ENCODE data around the gene SH3RF3.

Gene SH3RF3

DNA sequence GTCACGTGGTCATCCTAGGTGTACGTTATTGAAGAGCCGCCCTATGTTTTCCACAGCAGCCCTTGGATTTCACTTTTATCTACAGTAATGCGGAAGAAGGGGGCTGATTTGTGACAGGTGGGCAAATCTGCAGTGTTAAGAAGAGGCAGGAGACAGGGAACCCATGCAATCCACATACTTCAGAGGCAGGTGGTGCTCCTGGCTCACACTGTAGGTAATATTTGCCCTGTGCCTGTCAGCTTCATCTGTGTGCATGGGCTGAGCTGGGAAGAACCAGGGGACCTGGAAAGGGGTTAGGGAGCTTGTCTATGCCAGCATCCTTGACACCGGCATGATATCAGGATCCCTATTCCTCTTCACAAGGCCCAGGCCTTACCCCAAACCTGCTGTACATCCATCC is 183.9 kb downstream of the SH3RF3 start:
- H3K9ac ChIP-seq (ENCODE audit: low read length) = no peak overlapping the region
- no peaks in the 10 kb centered on the region for H3K4me1 ChIP-seq (ENCODE audit: control insufficient read depth, low read depth, low read length)
- H2AK5ac ChIP-seq (ENCODE audit: low read length) = no peak overlapping the region
- no peak overlapping the region for H3K27ac ChIP-seq (ENCODE audit: low read depth, low read length)
- no peak for DNase-seq
- H3K36me3 ChIP-seq (ENCODE audit: control insufficient read depth, insufficient read depth, low read length) = no peaks in the 10 kb centered on the region
- no peak overlapping the region for H2BK15ac ChIP-seq (replicated peaks; ENCODE audit: low read depth)
- no peak overlapping the region for H3K23ac ChIP-seq (ENCODE audit: low read length)
- no peak overlapping the region for H3K56ac ChIP-seq (ENCODE audit: low read length)
- H3K27me3 ChIP-seq (ENCODE audit: insufficient read depth, low read length, poor library complexity) = no peaks in the 10 kb centered on the region
- H4K8ac ChIP-seq (ENCODE audit: low read depth, low read length) = no peak overlapping the region
- no peak overlapping the region for H3K4ac ChIP-seq (ENCODE audit: low read depth, low read length)
- no peaks in the 10 kb centered on the region for H3K79me2 ChIP-seq (ENCODE audit: control insufficient read depth, insufficient read depth, low read length)
- no CpG with 5 or more reads among the region's 5 CpGs for WGBS (ENCODE audit: extremely low coverage, insufficient coverage, low lambda C conversion rate)
- no peak overlapping the region for H4K5ac ChIP-seq (ENCODE audit: low read length)
- H3K18ac ChIP-seq (ENCODE audit: low read length) = no peak overlapping the region
- H2BK5ac ChIP-seq (ENCODE audit: low read length) = no peak overlapping the region
- no peak overlapping the region for H3K4me2 ChIP-seq (ENCODE audit: low read length)
- no peak overlapping the region for H3K4me3 ChIP-seq (ENCODE audit: low read length)
- no peaks in the 10 kb centered on the region for H3K79me1 ChIP-seq (ENCODE audit: low read length)
- no peak overlapping the region for H2BK120ac ChIP-seq (ENCODE audit: low read depth, low read length)

DNA sequence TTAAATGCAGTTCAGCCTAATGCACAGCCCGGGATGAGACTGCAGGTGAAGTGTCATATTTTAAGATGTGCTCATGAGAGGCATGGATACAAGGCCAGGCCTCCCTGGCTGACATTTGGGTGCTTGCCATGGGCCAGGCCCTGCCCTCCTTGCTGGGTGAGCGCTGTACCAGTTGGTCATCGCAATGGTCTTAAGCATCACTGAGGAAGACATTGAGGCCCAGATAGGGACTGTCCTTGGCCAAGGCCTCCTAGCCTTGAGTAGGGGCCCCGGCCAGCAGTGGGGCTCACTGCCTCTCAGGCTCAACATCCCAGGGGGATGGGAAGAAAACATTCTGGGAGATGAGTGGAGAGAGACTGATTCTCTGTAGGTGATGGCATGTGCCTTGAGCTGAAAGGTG is 184.3 kb downstream of the SH3RF3 start:
- H3K4me2 ChIP-seq (ENCODE audit: low read length) = no peak overlapping the region
- H2BK5ac ChIP-seq (ENCODE audit: low read length) = no peak overlapping the region
- no peak overlapping the region for H4K8ac ChIP-seq (ENCODE audit: low read depth, low read length)
- no peak overlapping the region for H2AK5ac ChIP-seq (ENCODE audit: low read length)
- H3K23ac ChIP-seq (ENCODE audit: low read length) = no peak overlapping the region
- DNase-seq = no peak
- H3K36me3 ChIP-seq (ENCODE audit: control insufficient read depth, insufficient read depth, low read length) = no peaks in the 10 kb centered on the region
- H2BK120ac ChIP-seq (ENCODE audit: low read depth, low read length) = no peak overlapping the region
- no peak overlapping the region for H3K18ac ChIP-seq (ENCODE audit: low read length)
- H3K4ac ChIP-seq (ENCODE audit: low read depth, low read length) = no peak overlapping the region
- no peak overlapping the region for H2BK15ac ChIP-seq (replicated peaks; ENCODE audit: low read depth)
- no peaks in the 10 kb centered on the region for H3K79me2 ChIP-seq (ENCODE audit: control insufficient read depth, insufficient read depth, low read length)
- H3K4me3 ChIP-seq (ENCODE audit: low read length) = no peak overlapping the region
- no peak overlapping the region for H3K9ac ChIP-seq (ENCODE audit: low read length)
- no peak overlapping the region for H4K5ac ChIP-seq (ENCODE audit: low read length)
- H3K79me1 ChIP-seq (ENCODE audit: low read length) = no peaks in the 10 kb centered on the region
- no peak overlapping the region for H3K56ac ChIP-seq (ENCODE audit: low read length)
- WGBS (ENCODE audit: extremely low coverage, insufficient coverage, low lambda C conversion rate) = no CpG with 5 or more reads among the region's 4 CpGs
- H3K27ac ChIP-seq (ENCODE audit: low read depth, low read length) = no peak overlapping the region
- no peaks in the 10 kb centered on the region for H3K4me1 ChIP-seq (ENCODE audit: control insufficient read depth, low read depth, low read length)
- H3K27me3 ChIP-seq (ENCODE audit: insufficient read depth, low read length, poor library complexity) = no peaks in the 10 kb centered on the region

DNA sequence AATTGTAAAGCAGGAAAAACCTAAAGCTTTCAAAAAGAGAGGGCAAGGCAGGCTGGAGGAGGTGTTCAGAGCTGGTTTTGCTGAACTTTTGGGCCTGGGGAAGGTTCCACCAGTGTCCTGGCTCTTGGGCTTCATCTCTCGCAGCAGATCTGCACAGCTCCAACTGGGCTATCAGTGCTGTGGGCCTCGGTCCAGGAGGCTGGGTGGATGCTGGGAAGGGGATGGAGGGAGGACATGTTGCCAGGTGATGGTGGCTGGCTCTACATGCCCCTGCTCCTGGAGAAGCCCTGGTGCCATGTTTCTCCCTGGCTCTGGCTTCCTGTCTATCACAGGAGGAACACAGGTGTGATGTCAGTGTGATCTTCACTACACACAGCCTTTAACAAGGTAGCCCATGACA is 187.1 kb downstream of the SH3RF3 start:
- Histone ChIP-seq H3K56ac (ENCODE audit: low read length) (no peak overlapping the region), H3K36me3 (ENCODE audit: control insufficient read depth, insufficient read depth, low read length) (no peaks in the 10 kb centered on the region), H3K79me2 (ENCODE audit: control insufficient read depth, insufficient read depth, low read length) (no peaks in the 10 kb centered on the region), H3K23ac (ENCODE audit: low read length) (no peak overlapping the region), H3K18ac (ENCODE audit: low read length) (no peak overlapping the region), H4K8ac (ENCODE audit: low read depth, low read length) (no peak overlapping the region), H2BK5ac (ENCODE audit: low read length) (no peak overlapping the region), H4K5ac (ENCODE audit: low read length) (no peak overlapping the region), H2BK120ac (ENCODE audit: low read depth, low read length) (no peak overlapping the region), H3K79me1 (ENCODE audit: low read length) (no peaks in the 10 kb centered on the region), H2BK15ac (replicated peaks; ENCODE audit: low read depth) (no peak overlapping the region), H3K4me3 (ENCODE audit: low read length) (no peak overlapping the region), H3K4me1 (ENCODE audit: control insufficient read depth, low read depth, low read length) (no peaks in the 10 kb centered on the region), H3K9ac (ENCODE audit: low read length) (no peak overlapping the region), H3K4me2 (ENCODE audit: low read length) (no peak overlapping the region), H3K4ac (ENCODE audit: low read depth, low read length) (no peak overlapping the region), H2AK5ac (ENCODE audit: low read length) (no peak overlapping the region), H3K27me3 (ENCODE audit: insufficient read depth, low read length, poor library complexity) (no peaks in the 10 kb centered on the region), H3K27ac (ENCODE audit: low read depth, low read length) (no peak overlapping the region)
- no peak for DNase-seq
- no CpG with 5 or more reads among the region's 2 CpGs for WGBS (ENCODE audit: extremely low coverage, insufficient coverage, low lambda C conversion rate)

DNA sequence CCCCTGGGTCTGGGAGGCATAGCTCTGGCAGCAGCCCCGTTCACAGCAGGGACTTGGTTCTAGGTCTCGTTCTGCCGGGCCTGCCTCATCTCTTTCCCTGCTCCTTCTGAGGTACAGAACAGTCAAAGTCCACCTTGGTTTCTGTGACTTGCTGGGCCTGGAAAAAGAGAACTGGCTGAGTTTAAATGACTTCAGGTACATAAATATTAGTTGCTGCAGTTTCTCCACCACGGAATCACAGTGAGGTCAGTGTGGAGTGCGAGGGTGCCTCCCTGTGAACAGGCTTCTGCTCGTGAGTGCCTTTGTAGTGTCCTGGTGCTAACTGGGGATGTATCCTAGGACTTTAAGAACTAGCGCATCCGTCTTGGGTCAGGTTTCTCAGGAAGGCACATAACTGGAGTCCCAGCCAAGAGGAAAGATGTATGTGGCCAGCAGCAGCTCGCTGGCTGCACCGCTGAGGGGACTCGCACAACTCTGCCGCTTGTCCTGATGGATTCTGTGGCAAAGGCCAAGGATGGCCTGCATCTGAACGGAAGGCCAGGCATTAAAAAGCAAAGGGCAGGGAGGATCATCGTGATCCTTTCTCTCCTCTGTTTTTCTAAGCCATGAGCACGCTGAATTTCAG is 188.6 kb downstream of the SH3RF3 start:
- Histone ChIP-seq H3K4ac (ENCODE audit: low read depth, low read length) (no peak overlapping the region), H3K79me2 (ENCODE audit: control insufficient read depth, insufficient read depth, low read length) (no peaks in the 10 kb centered on the region), H3K18ac (ENCODE audit: low read length) (no peak overlapping the region), H3K23ac (ENCODE audit: low read length) (no peak overlapping the region), H2AK5ac (ENCODE audit: low read length) (no peak overlapping the region), H3K79me1 (ENCODE audit: low read length) (no peaks in the 10 kb centered on the region), H2BK15ac (replicated peaks; ENCODE audit: low read depth) (no peak overlapping the region), H3K27ac (ENCODE audit: low read depth, low read length) (no peak overlapping the region), H4K8ac (ENCODE audit: low read depth, low read length) (no peak overlapping the region), H2BK5ac (ENCODE audit: low read length) (no peak overlapping the region), H2BK120ac (ENCODE audit: low read depth, low read length) (no peak overlapping the region), H3K27me3 (ENCODE audit: insufficient read depth, low read length, poor library complexity) (no peaks in the 10 kb centered on the region), H3K4me1 (ENCODE audit: control insufficient read depth, low read depth, low read length) (no peaks in the 10 kb centered on the region), H3K4me3 (ENCODE audit: low read length) (no peak overlapping the region), H3K9ac (ENCODE audit: low read length) (no peak overlapping the region), H3K36me3 (ENCODE audit: control insufficient read depth, insufficient read depth, low read length) (no peaks in the 10 kb centered on the region), H3K4me2 (ENCODE audit: low read length) (no peak overlapping the region), H3K56ac (ENCODE audit: low read length) (no peak overlapping the region), H4K5ac (ENCODE audit: low read length) (no peak overlapping the region)
- WGBS (ENCODE audit: extremely low coverage, insufficient coverage, low lambda C conversion rate) = no CpG with 5 or more reads among the region's 15 CpGs
- DNase-seq = no peak

GRCh38 chr2:109318150-109318948 is 189.3 kb downstream of the SH3RF3 start:
- DNase-seq = no peak
- Histone ChIP-seq H3K4ac (ENCODE audit: low read depth, low read length) (no peak overlapping the region), H2AK5ac (ENCODE audit: low read length) (no peak overlapping the region), H3K27me3 (ENCODE audit: insufficient read depth, low read length, poor library complexity) (no peaks in the 10 kb centered on the region), H2BK5ac (ENCODE audit: low read length) (no peak overlapping the region), H2BK120ac (ENCODE audit: low read depth, low read length) (no peak overlapping the region), H2BK15ac (replicated peaks; ENCODE audit: low read depth) (no peak overlapping the region), H3K4me1 (ENCODE audit: control insufficient read depth, low read depth, low read length) (no peaks in the 10 kb centered on the region), H3K9ac (ENCODE audit: low read length) (no peak overlapping the region), H4K5ac (ENCODE audit: low read length) (no peak overlapping the region), H3K79me1 (ENCODE audit: low read length) (no peaks in the 10 kb centered on the region), H3K79me2 (ENCODE audit: control insufficient read depth, insufficient read depth, low read length) (no peaks in the 10 kb centered on the region), H3K4me2 (ENCODE audit: low read length) (no peak overlapping the region), H4K8ac (ENCODE audit: low read depth, low read length) (no peak overlapping the region), H3K4me3 (ENCODE audit: low read length) (no peak overlapping the region), H3K23ac (ENCODE audit: low read length) (no peak overlapping the region), H3K36me3 (ENCODE audit: control insufficient read depth, insufficient read depth, low read length) (no peaks in the 10 kb centered on the region), H3K56ac (ENCODE audit: low read length) (no peak overlapping the region), H3K18ac (ENCODE audit: low read length) (no peak overlapping the region), H3K27ac (ENCODE audit: low read depth, low read length) (no peak overlapping the region)
- no CpG with 5 or more reads among the region's 22 CpGs for WGBS (ENCODE audit: extremely low coverage, insufficient coverage, low lambda C conversion rate)

Measured in mesendoderm (in vitro differentiated cells).